Choroid plexus epithelial cell (primary cell): Measurements from ENCODE around the gene SPINK9.

Experiments used
- DNase-seq: peaks from one replicate; pipeline ENCODE4 v3.0.0-alpha.2; 2010; ENCODE audit warnings: low read depth
- H3K4me3 ChIP-seq: 2 replicates; pipeline ENCODE4 v1.5.1; 2011; ENCODE audit warnings: low read depth, mild to moderate bottlenecking, control low read depth, low read length, moderate library complexity
- TF ChIP-seq, protein P1 (sequence below): conservative IDR thresholded peaks from 2 replicates; pipeline ENCODE4 v1.5.1; 2011; ENCODE audit warnings: low read depth, mild to moderate bottlenecking, control low read depth, inconsistent platforms, low read length, moderate library complexity

Gene SPINK9

DNA sequence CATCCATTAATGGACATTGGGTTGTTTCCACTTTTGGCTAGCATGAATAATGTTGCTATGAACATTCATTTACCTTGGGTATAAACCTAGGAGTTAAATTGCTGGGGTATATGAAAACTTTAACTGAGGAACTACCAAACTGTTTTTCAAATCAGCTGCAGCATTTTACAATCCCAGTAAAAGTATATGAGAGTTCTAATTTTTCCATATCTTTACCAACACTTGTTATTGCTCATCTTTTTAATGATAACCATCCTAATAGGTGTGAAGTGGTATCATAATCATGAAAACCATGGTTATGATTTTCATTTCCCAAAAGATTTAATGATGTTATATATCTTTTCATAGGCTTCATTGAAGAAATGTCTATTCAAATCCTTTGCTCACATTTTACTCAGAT, 32.9 kb downstream of the SPINK9 start:
- H3K4me3 ChIP-seq, result no peak overlapping the region
- no peak for DNase-seq
- TF ChIP-seq, protein P1, sequence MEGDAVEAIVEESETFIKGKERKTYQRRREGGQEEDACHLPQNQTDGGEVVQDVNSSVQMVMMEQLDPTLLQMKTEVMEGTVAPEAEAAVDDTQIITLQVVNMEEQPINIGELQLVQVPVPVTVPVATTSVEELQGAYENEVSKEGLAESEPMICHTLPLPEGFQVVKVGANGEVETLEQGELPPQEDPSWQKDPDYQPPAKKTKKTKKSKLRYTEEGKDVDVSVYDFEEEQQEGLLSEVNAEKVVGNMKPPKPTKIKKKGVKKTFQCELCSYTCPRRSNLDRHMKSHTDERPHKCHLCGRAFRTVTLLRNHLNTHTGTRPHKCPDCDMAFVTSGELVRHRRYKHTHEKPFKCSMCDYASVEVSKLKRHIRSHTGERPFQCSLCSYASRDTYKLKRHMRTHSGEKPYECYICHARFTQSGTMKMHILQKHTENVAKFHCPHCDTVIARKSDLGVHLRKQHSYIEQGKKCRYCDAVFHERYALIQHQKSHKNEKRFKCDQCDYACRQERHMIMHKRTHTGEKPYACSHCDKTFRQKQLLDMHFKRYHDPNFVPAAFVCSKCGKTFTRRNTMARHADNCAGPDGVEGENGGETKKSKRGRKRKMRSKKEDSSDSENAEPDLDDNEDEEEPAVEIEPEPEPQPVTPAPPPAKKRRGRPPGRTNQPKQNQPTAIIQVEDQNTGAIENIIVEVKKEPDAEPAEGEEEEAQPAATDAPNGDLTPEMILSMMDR, result no peak

DNA sequence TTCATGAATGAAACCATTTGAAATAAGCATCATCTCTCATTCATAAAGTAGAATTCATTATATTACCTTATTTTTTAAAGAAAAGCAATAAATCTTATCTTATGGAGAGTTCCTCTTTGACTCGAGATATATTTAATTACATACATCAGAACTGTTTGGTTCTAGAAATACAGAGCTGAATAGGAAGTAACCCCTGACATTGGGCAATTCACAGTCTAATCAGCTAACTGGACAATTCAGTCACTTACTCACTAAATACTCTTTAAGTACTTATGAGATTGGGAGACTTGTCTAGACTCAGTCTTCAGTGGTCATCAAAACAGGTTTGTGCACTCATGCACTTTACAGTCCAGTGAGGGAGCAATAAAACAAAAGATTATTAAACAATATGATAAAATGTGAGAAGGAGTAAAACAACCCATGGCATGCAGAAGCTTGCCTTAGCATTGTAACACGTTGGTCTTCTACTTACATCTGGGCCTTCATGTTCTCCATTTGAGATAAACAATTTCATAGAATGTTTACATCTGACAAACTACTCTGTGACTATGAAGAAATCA, 36.9 kb downstream of the SPINK9 start:
- no peak for DNase-seq
- H3K4me3 ChIP-seq, result no peak overlapping the region
- TF ChIP-seq, protein P1, result no peak

DNA sequence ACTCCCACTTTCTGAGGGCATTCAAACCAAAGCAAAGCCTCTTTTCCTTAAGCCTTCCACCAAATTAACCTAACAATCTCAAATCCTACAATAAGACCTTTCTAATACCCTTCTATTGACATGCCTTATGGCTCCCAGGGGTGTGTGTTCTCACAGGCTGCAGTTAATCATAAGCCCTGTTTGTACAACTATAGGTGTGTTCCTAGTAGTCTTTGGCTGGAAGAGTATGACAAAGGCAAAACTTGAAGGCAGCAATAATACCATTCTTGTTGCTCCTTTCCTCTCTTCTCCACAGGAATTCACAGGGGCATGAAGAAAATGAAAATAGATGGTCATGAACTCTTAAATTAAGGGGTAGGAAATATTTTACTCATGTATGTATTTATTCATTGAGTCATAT, 37.5 kb downstream of the SPINK9 start:
- no peak overlapping the region for H3K4me3 ChIP-seq
- TF ChIP-seq, protein P1, result no peak
- no peak for DNase-seq

DNA sequence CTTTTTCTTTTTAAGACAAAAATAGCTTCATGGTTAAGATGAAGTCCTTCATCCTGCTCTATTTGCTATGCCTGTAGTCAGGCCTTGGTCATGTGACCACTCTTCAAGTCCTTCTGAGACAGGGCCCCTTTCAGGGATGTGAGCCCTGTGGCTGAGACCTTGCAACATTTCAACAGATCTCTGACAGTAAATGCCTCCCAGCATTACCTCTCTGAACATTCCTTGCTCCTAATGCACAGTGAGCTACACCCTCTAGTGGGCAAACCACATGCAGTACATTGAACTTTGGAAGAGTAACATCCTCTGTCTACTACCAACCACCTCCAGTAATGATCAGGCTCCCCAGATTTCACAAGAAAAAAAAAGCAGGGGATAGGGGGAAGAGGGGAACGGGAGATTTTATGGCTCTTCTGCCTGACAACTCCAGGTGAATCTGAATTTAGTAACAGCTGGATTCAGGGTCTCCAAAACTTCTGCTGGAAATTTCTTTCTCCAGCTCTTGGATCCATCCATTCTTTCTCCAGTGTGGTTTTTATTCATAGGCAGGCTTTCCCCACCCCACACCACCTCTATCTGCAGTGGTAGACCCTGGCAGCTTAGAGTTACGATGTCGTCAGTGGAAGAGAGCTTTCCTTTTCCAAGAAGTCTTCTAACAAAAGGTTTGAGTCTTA, 39.5 kb downstream of the SPINK9 start:
- H3K4me3 ChIP-seq, result no peak overlapping the region
- DNase-seq, result peak; percentile 90
- TF ChIP-seq, protein P1, result peak; percentile 89

DNA sequence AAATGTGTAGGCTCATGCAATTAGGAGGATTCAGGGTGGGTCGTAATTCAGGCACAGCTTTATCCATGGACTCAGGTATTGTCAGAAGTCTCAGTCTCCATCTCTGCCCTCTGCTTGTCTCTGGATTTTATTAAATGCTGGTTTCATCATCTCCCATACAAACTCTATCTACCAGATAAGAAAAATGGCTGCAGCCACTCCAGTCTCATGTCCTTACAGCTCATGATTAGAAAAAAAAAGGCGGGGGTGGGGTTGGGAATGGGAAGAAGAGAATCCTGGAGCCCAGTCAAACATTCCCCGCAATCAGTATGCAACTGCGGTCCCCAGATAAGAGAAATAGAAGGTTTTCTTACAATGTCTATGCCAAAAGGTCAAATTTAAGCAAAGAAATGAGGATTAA, 40.8 kb downstream of the SPINK9 start:
- TF ChIP-seq, protein P1, result no peak
- DNase-seq, result no peak
- H3K4me3 ChIP-seq, result no peak overlapping the region

DNA sequence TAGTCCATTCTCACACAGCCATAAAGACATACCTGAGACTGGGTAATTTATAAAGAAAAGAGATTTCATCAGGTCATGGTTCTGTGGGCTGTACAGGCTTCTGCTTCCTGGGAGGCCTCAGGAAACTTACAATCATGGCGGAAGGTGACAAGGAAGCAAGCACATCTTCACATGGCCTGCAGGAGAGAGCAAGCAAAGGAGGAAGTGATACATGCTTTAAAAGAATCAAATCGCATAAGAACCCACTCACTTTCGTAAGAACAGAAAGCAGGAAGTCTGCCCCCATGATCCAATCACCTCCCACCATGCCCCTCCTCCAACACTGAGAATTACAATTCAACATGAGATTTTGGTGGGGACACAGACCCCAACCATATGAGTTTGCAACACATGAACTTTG, 43.3 kb downstream of the SPINK9 start:
- TF ChIP-seq, protein P1, result no peak
- no peak for DNase-seq
- no peak overlapping the region for H3K4me3 ChIP-seq

DNA sequence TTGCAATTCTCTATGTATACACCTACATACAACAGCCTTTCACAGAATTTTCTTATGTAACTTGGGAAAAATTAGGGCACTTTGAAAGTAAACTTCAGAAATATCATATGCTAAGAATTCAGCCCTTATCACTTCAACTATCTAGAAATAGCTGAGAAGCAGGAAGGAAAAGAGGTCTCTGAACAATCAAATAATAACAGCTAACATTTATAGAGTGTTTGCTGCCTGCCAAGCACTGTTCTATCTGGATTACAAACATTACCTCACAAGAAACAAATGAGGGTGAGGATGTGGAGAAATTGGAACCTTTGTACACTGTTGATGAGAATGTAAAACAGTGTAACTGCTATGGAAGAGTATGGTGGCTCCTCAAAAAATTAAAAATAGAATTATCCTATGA, 44.0 kb downstream of the SPINK9 start:
- H3K4me3 ChIP-seq, result no peak overlapping the region
- TF ChIP-seq, protein P1, result no peak
- DNase-seq, result no peak
